CD4-positive, alpha-beta memory T cell (primary cell): ENCODE results near the gene TRIM29. TPM values are rescaled to one million over a fixed set of nuclear protein-coding genes. Genes with fewer than 3 reads are reported as not detected.
A peak's percentile ranks its signal among the peaks of the same experiment; 100 is the strongest.

Source experiments
- CTCF ChIA-PET: fragments of 350-600 bp; sonication (Branson Sonifier 250); formaldehyde crosslinking; loops from one replicate; lab custom pipeline; 2021; ENCODE audit warnings: inconsistent platforms; ENCODE audit not compliant: partially characterized antibody; lab: Charles Lee
- POLR2A ChIA-PET: fragments of 350-600 bp; sonication (Branson Sonifier 250); formaldehyde crosslinking; loops from one replicate; lab custom pipeline; 2021; ENCODE audit not compliant: partially characterized antibody; lab: Charles Lee
- DNase-seq, 5 donors: peaks; one replicate each; pipeline versions ENCODE4 v3.0.0 to v3.0.0-alpha.2; 2020 to 2022; ENCODE audit warnings: mixed read lengths in 1 of 5
- H3K27ac ChIP-seq: one replicate; pipeline ENCODE4 v1.7.0; 2013; ENCODE audit warnings: low read depth, low read length
- H3K27me3 ChIP-seq: 2 replicates; pipeline ENCODE4 v1.7.0; 2013; ENCODE audit warnings: mild to moderate bottlenecking, low read length, moderate library complexity; ENCODE audit not compliant: insufficient read depth
- H3K36me3 ChIP-seq: 2 replicates; pipeline ENCODE4 v1.7.0; 2013; ENCODE audit warnings: mild to moderate bottlenecking, low read length, moderate library complexity; ENCODE audit not compliant: insufficient read depth
- H3K4me1 ChIP-seq: 2 replicates; pipeline ENCODE4 v1.7.0; 2013; ENCODE audit warnings: mild to moderate bottlenecking, low read length, moderate library complexity; ENCODE audit not compliant: insufficient read depth
- H3K4me3 ChIP-seq, 2 donors: one replicate each; pipeline ENCODE4 v1.7.0; 2013; ENCODE audit warnings: low read length in 2 of 2, mild to moderate bottlenecking in 1 of 2
- H3K9me3 ChIP-seq, 2 donors: one replicate each; pipeline ENCODE4 v1.7.0; 2013; ENCODE audit warnings: low read length in 2 of 2, control low read depth in 1 of 2; ENCODE audit not compliant: control insufficient read depth in 1 of 2
- H3K27ac Mint-ChIP-seq, 7 donors: one replicate each; pipeline ENCODE4 v1.8.0; 2020 to 2021; ENCODE audit warnings: mixed read lengths in 7 of 7, mild to moderate bottlenecking in 6 of 7, inconsistent platforms in 3 of 7, moderate library complexity in 3 of 7
- H3K27me3 Mint-ChIP-seq, 2 donors: one replicate each; pipeline ENCODE4 v1.8.0; 2020 to 2021; ENCODE audit warnings: mixed read lengths in 2 of 2
- H3K36me3 Mint-ChIP-seq, 2 donors: one replicate each; pipeline ENCODE4 v1.8.0; 2020 to 2021; ENCODE audit warnings: mixed read lengths in 2 of 2, inconsistent platforms in 1 of 2, mild to moderate bottlenecking in 1 of 2
- H3K4me1 Mint-ChIP-seq, 4 donors: one replicate each; pipeline ENCODE4 v1.8.0; 2020 to 2021; ENCODE audit warnings: mixed read lengths in 4 of 4, mild to moderate bottlenecking in 1 of 4
- H3K4me3 Mint-ChIP-seq, 8 donors: one replicate each; pipeline ENCODE4 v1.8.0; 2020 to 2021; ENCODE audit warnings: mixed read lengths in 8 of 8, mild to moderate bottlenecking in 7 of 8, moderate library complexity in 6 of 8, inconsistent platforms in 3 of 8
- H3K9me3 Mint-ChIP-seq, 8 donors: one replicate each; pipeline ENCODE4 v1.8.0; 2020 to 2021; ENCODE audit warnings: mixed read lengths in 8 of 8, mild to moderate bottlenecking in 5 of 8, inconsistent platforms in 3 of 8, moderate library complexity in 1 of 8
- intact Hi-C: fragments of 100-400 bp; cut with micrococcal nuclease; formaldehyde crosslinking; loops from one replicate; pipeline ENCODE4 v1.15.1; 2023
- polyA plus RNA-seq, 2 donors: library from polyadenylated mRNA; unstranded; fragments of 300-500 nt; fragmentation: Illumina TruSeq; gene quantifications; one replicate each; pipeline ENCODE4 v1.2.3, GENCODE V29; 2021
- total RNA-seq, 2 experiments: library from RNA; stranded (reverse); gene quantifications; one replicate each; pipeline ENCODE4 v1.2.3, GENCODE V29; 2021

Gene TRIM29, protein sequence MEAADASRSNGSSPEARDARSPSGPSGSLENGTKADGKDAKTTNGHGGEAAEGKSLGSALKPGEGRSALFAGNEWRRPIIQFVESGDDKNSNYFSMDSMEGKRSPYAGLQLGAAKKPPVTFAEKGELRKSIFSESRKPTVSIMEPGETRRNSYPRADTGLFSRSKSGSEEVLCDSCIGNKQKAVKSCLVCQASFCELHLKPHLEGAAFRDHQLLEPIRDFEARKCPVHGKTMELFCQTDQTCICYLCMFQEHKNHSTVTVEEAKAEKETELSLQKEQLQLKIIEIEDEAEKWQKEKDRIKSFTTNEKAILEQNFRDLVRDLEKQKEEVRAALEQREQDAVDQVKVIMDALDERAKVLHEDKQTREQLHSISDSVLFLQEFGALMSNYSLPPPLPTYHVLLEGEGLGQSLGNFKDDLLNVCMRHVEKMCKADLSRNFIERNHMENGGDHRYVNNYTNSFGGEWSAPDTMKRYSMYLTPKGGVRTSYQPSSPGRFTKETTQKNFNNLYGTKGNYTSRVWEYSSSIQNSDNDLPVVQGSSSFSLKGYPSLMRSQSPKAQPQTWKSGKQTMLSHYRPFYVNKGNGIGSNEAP
- total RNA-seq (not detected), polyA plus RNA-seq (not detected)

DNA sequence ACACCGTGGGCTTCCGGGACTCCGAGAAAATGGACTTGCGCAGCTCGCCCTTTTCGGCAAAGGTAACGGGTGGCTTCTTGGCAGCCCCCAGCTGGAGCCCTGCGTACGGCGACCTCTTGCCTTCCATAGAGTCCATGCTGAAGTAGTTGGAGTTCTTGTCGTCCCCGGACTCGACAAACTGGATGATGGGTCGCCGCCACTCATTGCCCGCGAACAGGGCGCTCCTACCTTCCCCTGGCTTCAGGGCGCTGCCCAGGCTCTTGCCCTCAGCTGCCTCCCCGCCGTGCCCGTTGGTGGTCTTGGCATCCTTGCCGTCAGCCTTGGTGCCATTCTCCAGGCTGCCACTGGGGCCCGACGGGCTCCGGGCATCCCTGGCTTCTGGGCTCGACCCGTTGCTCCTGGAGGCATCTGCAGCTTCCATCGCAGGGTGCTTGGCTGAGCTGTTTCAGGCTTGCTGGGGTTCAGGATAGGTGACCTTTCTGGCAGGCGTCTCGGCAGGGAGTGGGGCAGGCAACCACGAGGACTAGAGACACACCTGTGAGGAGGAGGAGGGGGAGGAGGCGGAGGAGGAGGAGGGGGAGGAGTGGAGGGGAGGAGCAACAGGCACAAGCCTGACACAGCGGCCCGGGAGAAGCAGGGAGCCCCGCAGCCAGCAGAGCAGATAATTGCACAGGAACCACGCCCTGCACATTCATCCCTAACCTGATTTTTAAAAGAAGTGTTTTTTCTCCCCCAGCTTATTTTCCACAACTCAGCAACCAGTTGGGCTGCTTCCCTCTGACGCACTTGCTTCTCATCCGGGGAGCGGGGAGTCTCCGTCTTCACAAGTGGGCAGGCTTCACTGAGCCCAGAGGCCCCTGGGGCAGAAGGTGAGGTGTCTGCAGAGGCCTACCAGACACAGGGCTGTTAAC is at the start of gene TRIM29:
TSS of gene TRIM29 (minus strand) at position 503 of the 911 bp plus-strand sequence. CDS start at position 421, 82 bp downstream.
- H3K4me1 Mint-ChIP-seq: no peaks in the 10 kb centered on the region
- intact Hi-C loops: no loop called here
- no peak within 1 kb of the TSS for H3K27ac Mint-ChIP-seq
- no peak within 1 kb of the TSS for H3K4me3 Mint-ChIP-seq
- H3K9me3 Mint-ChIP-seq: no peaks in the 10 kb centered on the region
- no peaks in the 10 kb centered on the region for H3K27me3 ChIP-seq
- no peak for DNase-seq
- no peaks in the 10 kb centered on the region for H3K9me3 ChIP-seq
- no peaks in the 10 kb centered on the region for H3K36me3 Mint-ChIP-seq
- no peaks in the 10 kb centered on the region for H3K4me1 ChIP-seq
- ChIA-PET CTCF (no interaction called here), POLR2A (no interaction called here)
- H3K4me3 ChIP-seq: no peak within 1 kb of the TSS
- no peaks in the 10 kb centered on the region for H3K36me3 ChIP-seq
- H3K27me3 Mint-ChIP-seq: peaks cover 5 to 9% of the 10 kb centered on the region in 2 donors
- H3K27ac ChIP-seq: no peak within 1 kb of the TSS

DNA sequence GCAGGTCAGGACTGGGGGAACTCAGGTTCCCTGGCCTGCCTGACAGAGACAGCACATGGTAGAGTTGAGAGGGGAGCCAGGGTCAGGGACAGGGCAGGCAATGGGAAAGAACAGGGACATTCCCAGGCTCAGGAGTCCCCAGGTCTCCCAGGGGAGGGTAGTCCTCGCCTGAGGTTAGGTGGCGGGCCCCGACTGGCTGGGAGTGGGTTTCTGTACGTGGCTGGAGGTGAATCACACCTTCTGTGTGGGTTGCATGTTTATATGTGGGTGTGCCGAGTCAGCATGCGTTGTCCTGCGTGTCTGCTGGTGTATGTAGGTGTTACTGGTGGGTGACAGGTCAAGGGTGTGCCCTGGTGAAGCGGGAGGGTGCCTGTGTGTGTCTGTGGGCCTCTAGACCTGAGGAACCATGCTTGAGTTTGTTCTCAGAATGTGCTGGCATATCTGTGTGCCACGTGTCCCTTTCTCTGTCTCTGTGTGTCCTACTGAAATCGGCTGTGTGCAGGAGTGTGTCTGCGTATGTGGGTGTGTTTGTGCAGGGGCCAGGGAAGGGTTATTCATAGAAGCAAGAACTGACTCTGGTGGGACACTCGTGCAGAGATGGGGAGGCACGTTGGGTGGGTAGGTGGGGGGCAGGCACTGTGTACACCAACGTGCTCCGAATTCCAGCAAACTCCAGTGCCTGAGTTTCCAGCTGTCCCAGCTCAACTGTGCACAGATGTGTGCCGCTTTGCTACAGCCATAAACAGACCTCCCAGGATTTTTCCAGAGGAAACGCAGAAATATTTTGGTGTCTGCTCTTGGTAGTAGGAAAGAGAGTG is 49.1 kb upstream of the TRIM29 start:
- H3K27me3 Mint-ChIP-seq: peaks cover 14 to 28% of the 10 kb centered on the region in 2 donors
- Histone ChIP-seq H3K4me3 (no peak overlapping the region), H3K9me3 (no peaks in the 10 kb centered on the region), H3K27me3 (no peaks in the 10 kb centered on the region), H3K27ac (no peak overlapping the region), H3K36me3 (no peaks in the 10 kb centered on the region), H3K4me1 (no peaks in the 10 kb centered on the region)
- no peaks in the 10 kb centered on the region for H3K4me1 Mint-ChIP-seq
- no peaks in the 10 kb centered on the region for H3K36me3 Mint-ChIP-seq
- intact Hi-C loops: no loop called here
- CTCF ChIA-PET: no interaction called here
- DNase-seq: no peak
- POLR2A ChIA-PET: no interaction called here
- no peaks in the 10 kb centered on the region for H3K9me3 Mint-ChIP-seq
- no peak overlapping the region for H3K4me3 Mint-ChIP-seq
- H3K27ac Mint-ChIP-seq: no peak overlapping the region

DNA sequence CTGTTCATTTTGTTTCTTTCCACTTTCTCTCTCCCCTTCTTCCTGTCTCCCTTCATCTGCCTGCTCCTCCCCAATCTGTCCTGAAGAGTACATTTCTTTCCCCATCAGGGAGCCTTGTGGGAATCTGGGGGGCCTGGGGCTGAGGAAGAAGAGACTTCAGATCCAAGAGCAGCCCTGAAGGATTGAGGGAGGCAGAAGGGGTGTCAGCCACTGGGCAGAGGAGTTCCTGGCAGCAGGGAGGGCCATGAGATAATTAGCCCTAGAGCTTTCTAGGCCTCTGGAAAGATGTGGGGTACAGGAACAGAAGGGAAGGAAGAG is 48.5 kb upstream of the TRIM29 start:
- H3K4me3 ChIP-seq: no peak overlapping the region
- H3K9me3 ChIP-seq: no peaks in the 10 kb centered on the region
- no peaks in the 10 kb centered on the region for H3K36me3 Mint-ChIP-seq
- H3K27ac ChIP-seq: no peak overlapping the region
- no peaks in the 10 kb centered on the region for H3K27me3 ChIP-seq
- ChIA-PET POLR2A (no interaction called here), CTCF (no interaction called here)
- H3K36me3 ChIP-seq: no peaks in the 10 kb centered on the region
- DNase-seq: no peak
- peaks cover 14 to 30% of the 10 kb centered on the region in 2 donors for H3K27me3 Mint-ChIP-seq
- H3K4me3 Mint-ChIP-seq: no peak overlapping the region
- H3K4me1 ChIP-seq: no peaks in the 10 kb centered on the region
- intact Hi-C loops: no loop called here
- H3K27ac Mint-ChIP-seq: peak overlapping the region in 1 of 7 donors; percentile 48
- H3K9me3 Mint-ChIP-seq: no peaks in the 10 kb centered on the region
- H3K4me1 Mint-ChIP-seq: no peaks in the 10 kb centered on the region

DNA sequence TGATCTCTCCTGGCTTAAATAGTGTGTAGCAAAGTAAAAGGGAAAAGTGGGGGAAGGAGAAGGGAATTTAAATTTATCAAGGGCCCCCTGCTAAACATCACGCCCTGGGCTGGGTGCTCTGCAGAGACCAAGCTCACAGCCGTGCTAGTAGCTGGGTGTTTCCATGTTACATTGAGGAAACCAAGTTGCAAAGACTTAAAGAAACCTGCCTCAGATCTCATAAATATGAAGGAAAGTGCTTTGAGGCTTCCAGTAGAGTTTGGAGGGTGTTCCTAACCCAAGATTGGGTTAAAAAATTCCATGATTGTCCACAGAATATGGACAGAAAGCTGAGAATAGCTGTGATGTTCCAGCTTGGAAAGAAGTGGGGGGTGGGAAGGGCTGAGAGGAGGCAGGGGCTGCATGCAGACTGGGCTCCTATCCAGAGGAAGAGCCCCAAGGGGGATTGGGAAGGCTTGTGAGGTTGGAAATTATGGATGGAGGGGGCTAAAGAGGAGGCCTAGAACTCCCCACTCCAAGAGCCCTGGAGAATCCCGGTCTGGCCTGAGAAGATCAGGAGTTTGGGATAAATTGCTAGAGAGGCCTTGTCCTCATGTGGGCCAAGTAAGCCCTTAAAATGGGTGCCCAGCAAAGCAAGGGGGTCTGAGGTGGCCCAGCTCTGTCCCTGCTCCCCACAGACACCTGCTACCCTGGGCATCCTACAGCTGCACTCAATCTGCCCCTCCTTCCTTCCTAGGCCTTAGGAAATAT is 48.0 kb upstream of the TRIM29 start:
- ChIA-PET CTCF (no interaction called here), POLR2A (no interaction called here)
- H3K36me3 ChIP-seq: no peaks in the 10 kb centered on the region
- Mint-ChIP-seq H3K4me3 (no peak overlapping the region), H3K9me3 (no peaks in the 10 kb centered on the region), H3K27me3 (peaks cover 14 to 30% of the 10 kb centered on the region in 2 donors), H3K4me1 (no peaks in the 10 kb centered on the region), H3K36me3 (no peaks in the 10 kb centered on the region), H3K27ac (no peak overlapping the region)
- H3K9me3 ChIP-seq: no peaks in the 10 kb centered on the region
- H3K4me1 ChIP-seq: no peaks in the 10 kb centered on the region
- DNase-seq: no peak
- intact Hi-C loops: no loop called here
- no peak overlapping the region for H3K4me3 ChIP-seq
- H3K27ac ChIP-seq: no peak overlapping the region
- no peaks in the 10 kb centered on the region for H3K27me3 ChIP-seq

DNA sequence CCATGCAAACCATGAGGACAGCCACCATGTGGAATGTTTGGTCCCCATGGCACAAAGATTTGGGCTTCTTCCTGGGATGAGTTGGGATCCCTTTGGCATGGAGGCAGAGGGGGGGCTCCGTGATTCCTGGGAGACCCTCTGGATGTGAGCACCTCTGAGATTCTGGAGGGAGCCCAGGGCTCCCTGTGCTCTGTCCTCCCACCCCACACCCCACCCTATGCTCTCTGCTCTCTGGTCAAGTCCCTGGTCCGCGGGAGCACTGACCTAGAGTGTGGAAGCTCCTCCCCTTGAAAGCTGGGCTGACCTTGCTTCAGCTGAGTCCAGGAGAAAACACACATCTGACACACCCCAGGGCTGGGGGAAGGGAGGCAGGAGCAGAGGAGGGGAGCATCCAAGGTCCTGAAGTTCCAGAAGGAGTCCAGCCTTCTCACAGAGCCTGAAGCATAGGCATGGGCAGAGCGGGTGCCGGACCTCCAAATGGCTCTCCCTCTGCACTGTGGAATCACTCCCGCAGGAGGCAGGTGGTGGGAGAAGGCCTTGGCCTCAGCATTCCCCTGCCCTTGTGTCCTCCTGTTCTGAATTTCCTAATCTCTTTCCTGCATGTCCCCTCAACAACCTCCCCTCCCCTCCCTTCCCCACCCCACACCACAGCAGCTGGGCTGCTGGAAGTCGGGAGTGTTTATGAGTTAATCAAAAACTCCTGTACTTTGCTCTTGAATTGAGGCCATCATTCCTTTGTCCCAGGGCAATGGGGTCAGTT is 47.2 kb upstream of the TRIM29 start:
- H3K4me1 ChIP-seq: no peaks in the 10 kb centered on the region
- Mint-ChIP-seq H3K9me3 (no peaks in the 10 kb centered on the region), H3K36me3 (no peaks in the 10 kb centered on the region), H3K4me1 (no peaks in the 10 kb centered on the region), H3K27ac (no peak overlapping the region), H3K4me3 (no peak overlapping the region), H3K27me3 (peaks cover 14 to 30% of the 10 kb centered on the region in 2 donors)
- H3K27me3 ChIP-seq: no peaks in the 10 kb centered on the region
- no peaks in the 10 kb centered on the region for H3K9me3 ChIP-seq
- H3K27ac ChIP-seq: no peak overlapping the region
- intact Hi-C loops: no loop called here
- H3K4me3 ChIP-seq: no peak overlapping the region
- POLR2A ChIA-PET: no interaction called here
- no peak for DNase-seq
- CTCF ChIA-PET: no interaction called here
- no peaks in the 10 kb centered on the region for H3K36me3 ChIP-seq

DNA sequence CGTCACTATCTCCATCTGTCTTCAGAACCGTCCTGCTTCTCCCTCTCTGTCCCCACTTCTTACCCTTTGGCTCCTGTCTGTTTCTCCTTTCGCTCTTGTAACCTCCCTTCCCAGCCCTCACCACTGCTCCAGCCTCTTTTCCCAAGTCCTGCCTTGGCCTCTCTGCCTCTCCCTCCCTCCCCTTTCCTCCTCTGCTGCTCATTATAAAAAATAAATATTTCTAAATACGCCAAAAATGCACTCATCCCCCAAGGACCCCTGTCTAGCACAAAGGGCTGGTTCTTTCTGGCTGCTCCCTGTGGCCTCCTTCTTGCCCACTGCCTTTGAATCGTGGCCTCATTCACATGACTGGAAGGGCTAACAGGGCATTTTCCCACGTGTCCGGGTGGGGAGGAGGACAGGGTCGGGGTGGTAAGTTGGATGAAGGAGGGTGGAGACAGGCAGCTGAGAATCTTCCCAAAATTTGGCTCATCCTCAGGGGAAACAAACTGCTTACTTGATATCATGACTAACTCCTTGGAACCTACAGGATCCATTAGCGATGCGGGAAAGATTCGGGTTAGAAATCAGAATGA is 46.5 kb upstream of the TRIM29 start:
- Mint-ChIP-seq H3K27me3 (peaks cover 14 to 30% of the 10 kb centered on the region in 2 donors), H3K4me3 (no peak overlapping the region), H3K4me1 (no peaks in the 10 kb centered on the region), H3K9me3 (no peaks in the 10 kb centered on the region), H3K27ac (no peak overlapping the region), H3K36me3 (no peaks in the 10 kb centered on the region)
- no peaks in the 10 kb centered on the region for H3K36me3 ChIP-seq
- H3K9me3 ChIP-seq: no peaks in the 10 kb centered on the region
- H3K4me3 ChIP-seq: no peak overlapping the region
- DNase-seq: no peak
- ChIA-PET POLR2A (no interaction called here), CTCF (no interaction called here)
- H3K4me1 ChIP-seq: no peaks in the 10 kb centered on the region
- no peak overlapping the region for H3K27ac ChIP-seq
- H3K27me3 ChIP-seq: no peaks in the 10 kb centered on the region
- intact Hi-C loops: no loop called here
